Erythroblast (primary cell): ENCODE results near the gene ARAP1.

ENCODE experiments used
- GATA1 ChIP-seq: IDR thresholded peaks from 2 replicates; pipeline ENCODE4 v1.6.1; 2011; ENCODE audit warnings: low read depth, mild to moderate bottlenecking, control low read depth, low read length, moderate library complexity
- POLR2A ChIP-seq: IDR thresholded peaks from 2 replicates; pipeline ENCODE4 v1.6.1; 2011; ENCODE audit warnings: mild to moderate bottlenecking, low read length

DNA sequence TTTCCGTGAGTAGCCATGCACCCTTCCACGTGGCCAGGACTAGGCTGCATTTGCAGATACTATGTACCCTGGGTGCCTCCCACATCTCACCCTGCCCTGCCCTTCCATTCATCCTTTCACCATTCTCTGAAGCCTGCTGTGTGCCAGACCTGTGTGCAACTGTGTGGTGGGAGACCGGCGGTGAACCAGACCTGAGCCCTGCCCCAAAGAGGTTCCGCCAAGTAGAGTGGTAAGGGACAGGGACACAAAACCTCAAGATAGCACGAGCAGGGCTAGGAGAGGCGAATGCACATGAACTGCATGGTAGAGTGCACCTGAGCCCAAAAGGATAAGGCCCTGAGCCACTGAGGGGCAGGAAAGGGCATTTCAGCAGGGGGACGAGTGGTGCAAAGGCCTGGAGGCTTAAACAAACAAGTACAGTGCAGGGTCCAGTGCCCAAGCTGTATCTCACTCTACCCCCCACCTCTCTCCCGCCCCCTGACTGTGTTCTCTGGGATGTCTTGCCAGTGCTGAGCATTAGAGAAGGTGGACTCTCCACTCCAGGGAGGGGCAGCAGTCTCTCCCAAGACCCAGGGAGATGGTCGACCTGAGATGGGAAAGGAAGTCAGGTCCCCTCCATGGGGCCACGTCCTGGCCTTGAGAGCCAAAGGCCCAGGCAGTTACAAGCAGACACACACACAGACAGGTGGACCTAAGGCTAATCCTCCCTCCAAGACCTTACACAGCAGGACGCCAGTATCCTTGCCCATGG, 14.1 kb upstream of the ARAP1 start:
- TF ChIP-seq POLR2A, result no peak
- no peak for TF ChIP-seq GATA1
